Fibroblast of mammary gland (primary cell): ENCODE measurements around the gene INS.

Experiments
- DNase-seq: peaks from one replicate; pipeline ENCODE4 v3.0.0-alpha.2; 2010; ENCODE audit warnings: low read depth
- H3K4me3 ChIP-seq: 2 replicates; pipeline ENCODE4 v1.5.1; 2011; ENCODE audit warnings: low read depth, mild to moderate bottlenecking, low read length, moderate library complexity; ENCODE audit not compliant: control insufficient read depth
- TF ChIP-seq, protein P1 (sequence below): conservative IDR thresholded peaks from 2 replicates; pipeline ENCODE4 v1.5.1; 2011; ENCODE audit warnings: low read depth, low read length, inconsistent platforms; ENCODE audit not compliant: control insufficient read depth, insufficient read depth

The INS gene

GRCh38 chr11:2160736-2161259, at the start of gene INS:
Gene INS (minus strand): TSS chr11:2161209. CDS start chr11:2160971, 238 bp downstream.
- TF ChIP-seq, protein P1, sequence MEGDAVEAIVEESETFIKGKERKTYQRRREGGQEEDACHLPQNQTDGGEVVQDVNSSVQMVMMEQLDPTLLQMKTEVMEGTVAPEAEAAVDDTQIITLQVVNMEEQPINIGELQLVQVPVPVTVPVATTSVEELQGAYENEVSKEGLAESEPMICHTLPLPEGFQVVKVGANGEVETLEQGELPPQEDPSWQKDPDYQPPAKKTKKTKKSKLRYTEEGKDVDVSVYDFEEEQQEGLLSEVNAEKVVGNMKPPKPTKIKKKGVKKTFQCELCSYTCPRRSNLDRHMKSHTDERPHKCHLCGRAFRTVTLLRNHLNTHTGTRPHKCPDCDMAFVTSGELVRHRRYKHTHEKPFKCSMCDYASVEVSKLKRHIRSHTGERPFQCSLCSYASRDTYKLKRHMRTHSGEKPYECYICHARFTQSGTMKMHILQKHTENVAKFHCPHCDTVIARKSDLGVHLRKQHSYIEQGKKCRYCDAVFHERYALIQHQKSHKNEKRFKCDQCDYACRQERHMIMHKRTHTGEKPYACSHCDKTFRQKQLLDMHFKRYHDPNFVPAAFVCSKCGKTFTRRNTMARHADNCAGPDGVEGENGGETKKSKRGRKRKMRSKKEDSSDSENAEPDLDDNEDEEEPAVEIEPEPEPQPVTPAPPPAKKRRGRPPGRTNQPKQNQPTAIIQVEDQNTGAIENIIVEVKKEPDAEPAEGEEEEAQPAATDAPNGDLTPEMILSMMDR = no peak
- DNase-seq = no peak
- no peak within 1 kb of the TSS for H3K4me3 ChIP-seq

DNA sequence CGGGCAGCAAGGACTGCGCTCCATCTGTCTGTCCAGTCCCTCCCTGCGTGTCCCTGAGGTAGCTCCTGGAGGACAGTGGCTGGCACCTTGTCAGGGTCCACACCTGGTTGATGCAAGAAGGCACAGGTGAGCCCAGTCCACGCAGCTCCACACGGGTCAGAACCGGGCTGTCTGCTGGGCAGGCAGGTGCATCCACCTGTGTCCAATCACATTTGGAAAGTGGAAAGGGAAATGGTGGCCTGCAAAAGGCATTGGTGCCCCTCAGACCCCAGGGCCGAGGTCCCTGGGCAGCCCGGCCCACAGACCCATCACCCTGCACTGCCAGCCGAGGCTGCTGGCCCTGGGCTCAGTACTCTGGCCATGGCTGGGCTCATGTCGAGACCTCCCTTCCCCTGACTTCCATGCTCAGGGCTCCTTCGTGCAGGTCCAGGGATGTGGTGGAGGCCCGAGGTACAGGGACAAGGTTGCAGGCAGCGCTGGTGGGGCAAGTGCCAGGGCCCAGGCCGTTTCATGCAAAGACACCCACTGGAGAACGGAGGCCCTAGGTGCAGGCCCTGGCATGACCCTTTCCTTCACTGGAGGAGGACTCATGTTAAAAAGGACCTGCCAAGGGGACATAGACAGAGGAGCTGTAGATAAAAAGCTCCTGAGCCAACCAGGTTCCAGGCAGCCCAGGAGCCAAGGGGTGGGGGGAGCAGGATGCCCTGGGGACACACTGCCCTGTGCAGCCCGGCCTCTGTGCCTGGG, 49.5 kb upstream of the INS start:
- TF ChIP-seq, protein P1 = no peak
- no peak overlapping the region for H3K4me3 ChIP-seq
- DNase-seq = no peak

DNA sequence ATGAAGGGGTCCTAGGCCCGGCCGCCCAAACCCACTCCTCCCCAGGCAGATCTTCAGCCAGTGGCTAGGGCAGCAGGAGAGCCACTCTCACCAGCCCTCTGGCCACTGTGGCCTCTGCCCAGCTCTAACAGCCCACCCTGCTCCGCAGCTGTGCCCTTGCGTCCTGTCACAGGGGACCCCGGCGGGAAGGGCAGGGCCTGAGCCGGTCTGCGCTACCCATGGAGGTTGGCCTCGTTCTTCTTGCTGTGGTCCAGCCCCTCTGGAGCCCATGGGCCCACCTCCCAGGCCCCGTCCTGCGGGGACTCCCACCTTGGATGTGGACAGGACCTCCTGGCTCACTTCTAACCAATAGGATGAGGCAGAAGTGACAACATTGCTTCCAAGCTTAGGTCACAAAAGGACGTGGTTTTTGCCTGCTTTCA, 48.9 kb upstream of the INS start:
- no peak for DNase-seq
- H3K4me3 ChIP-seq = no peak overlapping the region
- TF ChIP-seq, protein P1 = no peak

DNA sequence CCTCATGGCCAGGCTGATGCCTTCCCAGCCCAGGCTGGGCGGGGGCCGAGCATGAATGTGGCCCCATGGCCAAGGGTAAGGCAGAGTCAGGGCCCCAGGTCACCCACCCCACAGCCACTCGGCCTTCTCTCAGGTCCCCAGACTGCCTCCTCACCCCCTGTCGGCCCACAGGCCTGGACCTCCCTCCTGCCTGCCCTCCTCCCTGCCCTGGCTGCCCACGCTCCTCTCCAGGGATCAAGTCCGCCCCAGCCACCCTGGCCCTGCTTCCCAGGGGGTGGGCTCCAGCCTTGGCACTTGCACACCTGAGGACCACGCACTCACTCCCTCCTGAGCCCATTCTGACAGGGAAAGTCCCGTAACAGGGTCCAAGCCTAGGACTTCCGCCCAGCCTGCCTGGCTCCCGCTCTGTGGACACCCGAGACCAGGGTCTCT, 48.4 kb upstream of the INS start:
- no peak for DNase-seq
- H3K4me3 ChIP-seq = no peak overlapping the region
- TF ChIP-seq, protein P1 = no peak

DNA sequence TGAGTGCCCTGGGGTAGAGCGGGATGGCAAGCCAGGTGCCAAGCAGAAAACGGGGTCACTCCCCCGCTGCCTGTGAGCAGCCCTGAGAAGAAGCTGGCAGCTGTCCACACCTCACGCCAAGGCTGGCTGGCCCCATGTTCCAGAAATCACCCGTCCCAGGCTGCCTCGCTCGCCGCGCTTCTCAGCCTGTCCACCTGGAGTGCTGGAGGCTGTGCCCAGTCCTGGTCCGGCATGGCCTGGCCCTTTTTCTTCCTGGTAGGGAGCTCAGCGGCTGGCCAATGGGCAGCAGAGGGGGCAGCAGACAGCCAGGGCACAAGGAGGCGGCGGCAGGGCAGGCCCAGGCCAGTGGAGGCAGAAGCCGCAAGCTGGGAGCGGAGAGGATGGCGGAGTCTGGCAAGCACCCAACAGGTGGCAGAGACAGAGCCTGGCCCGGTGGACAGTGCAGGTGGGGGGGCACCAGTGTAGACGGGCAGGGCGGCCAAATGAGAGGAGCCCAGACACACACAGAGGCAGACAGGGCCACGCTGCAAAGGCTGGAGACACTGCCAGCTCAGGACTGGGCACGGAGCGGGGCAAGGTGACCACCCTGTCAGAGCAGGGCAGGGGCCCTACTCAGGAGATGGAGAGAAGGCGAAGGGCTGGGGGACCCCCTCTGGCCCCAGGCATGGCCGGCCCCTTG, 47.8 kb upstream of the INS start:
- no peak overlapping the region for H3K4me3 ChIP-seq
- no peak for DNase-seq
- TF ChIP-seq, protein P1 = no peak

- TF ChIP-seq, protein P1 = no peak
- DNase-seq = no peak
These were observed 47.0 kb upstream of the INS start for GRCh38 chr11:2207773-2208621.

More at GRCh38 chr11:2207773-2208621, 47.0 kb upstream of the INS start:
- H3K4me3 ChIP-seq = no peak overlapping the region
